Pancreas (tissue), 10 donors: ENCODE measurements around the gene MEIS3. TPM values are rescaled to one million over a fixed set of nuclear protein-coding genes. Genes with fewer than 3 reads are reported as not detected.
A peak's percentile ranks its signal among the peaks of the same experiment; 100 is the strongest.
"Not testable (repeated sequence)": the region's sequence is repeated elsewhere in the genome, so short reads cannot be mapped to it uniquely, and the experiment has no call there.

Source experiments
- ATAC-seq, 4 donors: fragments of 200-7000 bp; cut with Tn5 transposase; one replicate each; pipeline versions ENCODE4 v1.8.0 to v1.9.1; 2020; ENCODE audit warnings: mild to moderate bottlenecking in 4 of 4, moderate library complexity in 4 of 4
- DNase-seq, 6 donors: peaks; one replicate each; pipeline ENCODE4 v3.0.0-alpha.2; 2020
- FAIRE-seq: peaks from 2 replicates; lab custom pipeline; 2012; peaks lifted over from hg19 to GRCh38; lab: Jason Lieb, UNC
- H3K27ac ChIP-seq, 4 donors: fragments of 200-600 bp; sonication (generic); 1 replicate in 3 of 4; 2 replicates in 1 of 4; pipeline versions ENCODE4 v1.5.0 to v1.8.0; 2020
- H3K27me3 ChIP-seq, 4 donors: fragments of 200-600 bp; one replicate each; pipeline ENCODE4 v1.8.0; 2021
- H3K36me3 ChIP-seq, 3 donors: fragments of 200-600 bp; sonication (generic) in 1 of 3; one replicate each; pipeline versions ENCODE4 v1.5.0 to v1.8.0; 2020 to 2021
- H3K4me1 ChIP-seq, 3 donors: fragments of 200-600 bp; one replicate each; pipeline ENCODE4 v1.8.0; 2021
- H3K4me3 ChIP-seq, 4 donors: fragments of 200-600 bp; sonication (generic) in 2 of 4; one replicate each; pipeline versions ENCODE4 v1.5.0 to v1.8.0; 2020 to 2021
- H3K9me3 ChIP-seq, 4 donors: fragments of 200-600 bp; one replicate each; pipeline ENCODE4 v1.8.0; 2021
- CTCF ChIP-seq, 4 donors: fragments of 200-600 bp; sonication (generic) in 3 of 4; IDR thresholded peaks; one replicate each; pipeline versions ENCODE4 v1.5.0 to v1.8.0; 2021; ENCODE audit warnings: antibody characterized with exemption in 4 of 4
- WGBS, 2 donors: extraction: QIAGEN DNeasy Blood & Tissue Kit; methylation state at CpG; one replicate each; pipeline ENCODE4 v1.1.7; 2013; 5-methylcytosine and 5-hydroxymethylcytosine counted together
- intact Hi-C, 3 donors: fragments of 100-400 bp; cut with DNase I; formaldehyde crosslinking; loops; one replicate each; pipeline versions ENCODE4 v1.11.1 to v1.14.2; 2022
- polyA plus RNA-seq, 2 donors: library from polyadenylated mRNA; stranded (reverse); fragments of 200-250 nt; gene quantifications; one replicate each; pipeline ENCODE4 v1.2.3, GENCODE V29; 2013
- total RNA-seq, 6 donors: library from RNA; stranded (reverse); fragmentation: NEBNext Ultra II Directional in 4 of 6; extraction: Animal tissue kit (Norgen Biotek cat#: 25700) in 4 of 6; gene quantifications; one replicate each; pipeline versions ENCODE4 v1.2.1 to v1.2.4, GENCODE V29; 2021 to 2023
- donor health status: healthy with polysubstance abuse.
- donor health status: DM: no; HTN: no; CAD: no; lungs with moderate emphysema.
- donor health status: DM: no; HTN: no; CAD: no.
- donor health status: control.
- donor health status: control.
- donor health status: Bipolar disorder and iron deficiency.
- donor health status: DM: yes; HTN: yes; CAD: no.
- donor health status: DM: no; HTN: no; CAD: no.
- donor health status: DM: no; HTN: no; CAD: no.
- donor health status: DM: yes; HTN: yes; CAD: no.

MEIS3 gene
- total and polyA plus RNA-seq, 8 donors, result 0.91 to 28.5 (median 3.0) TPM

GRCh38 chr19:47414469-47414868 lies 4.9 kb downstream of the MEIS3 start:
- Histone ChIP-seq H3K27me3 (peaks cover 0 to 5% (median 0%) of the 10 kb centered on the region in 4 donors), H3K27ac (no peak overlapping the region), H3K9me3 (no peaks in the 10 kb centered on the region), H3K4me3 (no peak overlapping the region), H3K36me3 (no peaks in the 10 kb centered on the region), H3K4me1 (no peaks in the 10 kb centered on the region)
- FAIRE-seq, result no peak
- no peak for TF ChIP-seq CTCF (IDR thresholded peaks at IDR 0.05)
- peak in 3 of 4 donors; percentile 45 to 60 (median 48) for ATAC-seq
- 46 to 49% methylated on average over 20 to 21 of the region's 21 CpGs for WGBS, 2 donors
- DNase-seq, result peak in 1 of 6 donors; percentile 67
- intact Hi-C loops, result no loop called here

GRCh38 chr19:47413941-47414340 lies 5.4 kb downstream of the MEIS3 start:
- H3K36me3 ChIP-seq, result no peaks in the 10 kb centered on the region
- no peak overlapping the region for H3K4me3 ChIP-seq
- DNase-seq (no peak), FAIRE-seq (no peak), ATAC-seq (no peak)
- TF ChIP-seq CTCF (IDR thresholded peaks at IDR 0.05), result no peak
- 79 to 85% methylated on average over 16 of the region's 16 CpGs for WGBS, 2 donors
- no peaks in the 10 kb centered on the region for H3K4me1 ChIP-seq
- no peaks in the 10 kb centered on the region for H3K9me3 ChIP-seq
- H3K27me3 ChIP-seq, result peaks cover 0 to 4% (median 0%) of the 10 kb centered on the region in 4 donors
- no peak overlapping the region for H3K27ac ChIP-seq
- intact Hi-C loops, result no loop called here

- DNase-seq, H3K36me3 ChIP-seq, H3K27ac ChIP-seq, ATAC-seq, H3K4me1 ChIP-seq, H3K4me3 ChIP-seq, intact Hi-C loops, FAIRE-seq, H3K27me3 ChIP-seq, H3K9me3 ChIP-seq: not testable (repeated sequence)
- 46 to 58% methylated on average over 9 of the region's 9 CpGs for WGBS, 2 donors
These were observed 7.6 kb downstream of the MEIS3 start for GRCh38 chr19:47411696-47412095.

GRCh38 chr19:47411101-47411500 lies 8.2 kb downstream of the MEIS3 start:
- Histone ChIP-seq H3K9me3 (no peaks in the 10 kb centered on the region), H3K4me1 (no peaks in the 10 kb centered on the region), H3K27me3 (peaks cover 0 to 4% (median 0%) of the 10 kb centered on the region in 4 donors), H3K27ac (no peak overlapping the region), H3K36me3 (no peaks in the 10 kb centered on the region), H3K4me3 (no peak overlapping the region)
- FAIRE-seq, result no peak
- intact Hi-C loops, result no loop called here
- WGBS, 2 donors, result 75 to 79% methylated on average over 8 of the region's 8 CpGs
- no peak for DNase-seq
- no peak for TF ChIP-seq CTCF (IDR thresholded peaks at IDR 0.05)
- ATAC-seq, result peak in 2 of 4 donors; percentile 47 to 58

- intact Hi-C loops, result no loop called here
- WGBS, 2 donors, result 77 to 80% methylated on average over 14 of the region's 14 CpGs
- Histone ChIP-seq H3K4me3 (no peak overlapping the region), H3K27ac (no peak overlapping the region), H3K27me3 (no peaks in the 10 kb centered on the region), H3K36me3 (no peaks in the 10 kb centered on the region), H3K9me3 (no peaks in the 10 kb centered on the region), H3K4me1 (no peaks in the 10 kb centered on the region)
- DNase-seq (no peak), ATAC-seq (no peak), FAIRE-seq (no peak)
- TF ChIP-seq CTCF (IDR thresholded peaks at IDR 0.05), result no peak
These were observed 11.0 kb downstream of the MEIS3 start for GRCh38 chr19:47408156-47408938.
